SK-N-SH treated with all-trans-retinoic acid at 6 μM for 48 hours (cell line): Measurements from ENCODE around the gene OCA2.

Source experiments
- BACH2 ChIP-seq: fragments of 250-450 bp; sonication (Bioruptor Pico); IDR thresholded peaks from 2 replicates; pipeline ENCODE4 v1.9.0; 2021; ENCODE audit warnings: mild to moderate bottlenecking, borderline replicate concordance
- OSR1 ChIP-seq: fragments of 250-450 bp; sonication (Bioruptor Pico); IDR thresholded peaks from 2 replicates; pipeline ENCODE4 v1.8.0; 2022; ENCODE audit warnings: moderate library complexity, mild to moderate bottlenecking, inconsistent platforms
- RARB ChIP-seq: fragments of 250-450 bp; sonication (Bioruptor Pico); IDR thresholded peaks from 2 replicates; pipeline ENCODE4 v1.8.0; 2021; ENCODE audit warnings: mild to moderate bottlenecking, moderate library complexity
- ZC3H10 ChIP-seq: fragments of 250-450 bp; sonication (Bioruptor Pico); IDR thresholded peaks from 2 replicates; pipeline ENCODE4 v1.5.1; 2021; ENCODE audit warnings: mild to moderate bottlenecking, moderate library complexity
- ZFP30 ChIP-seq: fragments of 450-650 bp; formaldehyde crosslinking; IDR thresholded peaks from 2 replicates; pipeline ENCODE4 v1.5.0; 2022; ENCODE audit warnings: mild to moderate bottlenecking, moderate library complexity
- ZNF8 ChIP-seq: fragments of 450-650 bp; formaldehyde crosslinking; IDR thresholded peaks from 2 replicates; pipeline ENCODE4 v1.5.0; 2020; ENCODE audit warnings: mild to moderate bottlenecking, moderate library complexity
- TF ChIP-seq, protein P1 (sequence below): fragments of 250-450 bp; sonication (Bioruptor Pico); IDR thresholded peaks from 2 replicates; pipeline ENCODE4 v1.8.0; 2020; ENCODE audit warnings: mild to moderate bottlenecking, moderate library complexity, borderline replicate concordance
- TF ChIP-seq, protein P2 (sequence below): fragments of 250-450 bp; sonication (Bioruptor Pico); IDR thresholded peaks from 2 replicates; pipeline ENCODE4 v1.8.0; 2021; ENCODE audit warnings: low read depth, mild to moderate bottlenecking, moderate library complexity, borderline replicate concordance

DNA sequence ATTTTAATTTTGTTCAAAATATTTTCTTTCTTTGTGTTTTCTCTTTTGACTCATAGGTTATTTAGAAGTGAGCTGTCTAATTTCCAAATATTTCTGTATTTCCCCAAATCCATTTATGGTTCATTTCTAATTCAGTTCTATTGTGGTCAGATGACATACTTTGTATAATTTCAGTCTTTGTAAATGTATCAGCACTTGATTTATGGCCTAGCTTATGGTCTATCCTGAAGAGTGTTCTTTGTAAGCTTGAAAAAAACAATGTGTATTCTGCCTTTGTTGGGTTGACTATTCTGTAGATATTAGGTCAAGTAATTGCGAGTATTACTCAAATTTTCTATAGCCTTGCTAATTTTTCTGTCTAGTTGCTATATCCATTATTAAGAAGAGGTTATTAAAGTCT is 311.2 kb downstream of the OCA2 start:
- TF ChIP-seq ZNF8 (CRISPR knock-in tag) (no peak), ZC3H10 (CRISPR knock-in tag) (no peak), ZFP30 (no peak), RARB (CRISPR knock-in tag) (no peak), BACH2 (CRISPR knock-in tag) (no peak), OSR1 (CRISPR knock-in tag) (no peak)
- TF ChIP-seq, protein P1, sequence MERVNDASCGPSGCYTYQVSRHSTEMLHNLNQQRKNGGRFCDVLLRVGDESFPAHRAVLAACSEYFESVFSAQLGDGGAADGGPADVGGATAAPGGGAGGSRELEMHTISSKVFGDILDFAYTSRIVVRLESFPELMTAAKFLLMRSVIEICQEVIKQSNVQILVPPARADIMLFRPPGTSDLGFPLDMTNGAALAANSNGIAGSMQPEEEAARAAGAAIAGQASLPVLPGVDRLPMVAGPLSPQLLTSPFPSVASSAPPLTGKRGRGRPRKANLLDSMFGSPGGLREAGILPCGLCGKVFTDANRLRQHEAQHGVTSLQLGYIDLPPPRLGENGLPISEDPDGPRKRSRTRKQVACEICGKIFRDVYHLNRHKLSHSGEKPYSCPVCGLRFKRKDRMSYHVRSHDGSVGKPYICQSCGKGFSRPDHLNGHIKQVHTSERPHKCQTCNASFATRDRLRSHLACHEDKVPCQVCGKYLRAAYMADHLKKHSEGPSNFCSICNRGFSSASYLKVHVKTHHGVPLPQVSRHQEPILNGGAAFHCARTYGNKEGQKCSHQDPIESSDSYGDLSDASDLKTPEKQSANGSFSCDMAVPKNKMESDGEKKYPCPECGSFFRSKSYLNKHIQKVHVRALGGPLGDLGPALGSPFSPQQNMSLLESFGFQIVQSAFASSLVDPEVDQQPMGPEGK (CRISPR knock-in tag), result no peak
- TF ChIP-seq, protein P2, sequence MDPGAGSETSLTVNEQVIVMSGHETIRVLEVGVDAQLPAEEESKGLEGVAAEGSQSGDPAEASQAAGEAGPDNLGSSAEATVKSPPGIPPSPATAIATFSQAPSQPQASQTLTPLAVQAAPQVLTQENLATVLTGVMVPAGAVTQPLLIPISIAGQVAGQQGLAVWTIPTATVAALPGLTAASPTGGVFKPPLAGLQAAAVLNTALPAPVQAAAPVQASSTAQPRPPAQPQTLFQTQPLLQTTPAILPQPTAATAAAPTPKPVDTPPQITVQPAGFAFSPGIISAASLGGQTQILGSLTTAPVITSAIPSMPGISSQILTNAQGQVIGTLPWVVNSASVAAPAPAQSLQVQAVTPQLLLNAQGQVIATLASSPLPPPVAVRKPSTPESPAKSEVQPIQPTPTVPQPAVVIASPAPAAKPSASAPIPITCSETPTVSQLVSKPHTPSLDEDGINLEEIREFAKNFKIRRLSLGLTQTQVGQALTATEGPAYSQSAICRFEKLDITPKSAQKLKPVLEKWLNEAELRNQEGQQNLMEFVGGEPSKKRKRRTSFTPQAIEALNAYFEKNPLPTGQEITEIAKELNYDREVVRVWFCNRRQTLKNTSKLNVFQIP (CRISPR knock-in tag), result no peak
